Measurements from ENCODE around the gene WNT3.
"Not testable (repeated sequence)": the region's sequence is repeated elsewhere in the genome, so short reads cannot be mapped to it uniquely, and the experiment has no call there.

The WNT3 gene

GRCh38 chr17:46764709-46765401 is 53.6 kb downstream of the WNT3 start:
- peak; percentile 93 for DNase-seq

GRCh38 chr17:46764000-46764708 is 54.3 kb downstream of the WNT3 start:
- DNase-seq = peak; percentile 12

DNA sequence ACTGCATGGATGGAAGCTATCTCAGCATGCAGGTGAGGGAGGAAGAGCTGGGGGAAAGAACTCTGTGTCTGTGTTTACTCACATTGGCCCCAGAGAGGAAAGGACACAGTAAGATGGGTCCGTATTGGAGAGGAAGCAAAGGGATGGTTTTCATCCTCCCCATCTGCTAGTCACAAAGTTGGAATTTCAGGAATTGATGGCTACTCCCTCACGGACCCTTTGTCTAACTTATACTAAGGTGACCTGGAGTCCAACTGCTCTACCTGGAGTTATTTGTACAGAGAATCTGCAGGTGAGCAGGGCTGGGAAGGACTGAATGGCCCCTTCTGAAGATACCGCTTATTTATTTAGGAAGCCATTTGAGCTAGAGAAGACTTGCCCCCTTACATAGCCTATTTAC is 55.1 kb downstream of the WNT3 start:
- no peak for DNase-seq

- no peak for DNase-seq
Measured at GRCh38 chr17:46759141-46759540, 59.4 kb downstream of the WNT3 start.

- DNase-seq = no peak
Measured at GRCh38 chr17:46758614-46759013, 59.9 kb downstream of the WNT3 start.

- not testable (repeated sequence) for DNase-seq
Measured at GRCh38 chr17:46757588-46757987, 60.9 kb downstream of the WNT3 start.

DNA sequence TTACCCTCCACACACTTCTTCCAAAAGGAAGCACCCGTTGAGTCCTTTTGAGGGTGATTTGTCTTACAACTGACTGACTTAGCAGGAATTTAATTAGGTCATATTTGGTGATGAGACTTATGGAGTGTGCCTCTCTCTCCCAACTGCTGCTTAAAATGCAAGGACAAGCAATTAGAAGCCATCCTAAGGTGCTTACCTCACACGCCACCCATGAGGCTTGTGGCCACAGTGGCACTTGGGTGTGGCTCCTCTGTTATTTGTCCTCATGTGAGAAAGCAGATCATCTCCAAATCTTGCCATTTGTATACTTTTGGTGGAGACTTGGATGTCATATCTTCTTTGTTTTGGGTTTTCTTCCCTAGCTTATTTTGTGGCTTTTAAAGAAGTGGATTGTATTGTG is 61.6 kb downstream of the WNT3 start:
- no peak for DNase-seq

- no peak for DNase-seq
Measured at GRCh38 chr17:46756081-46756735, 62.3 kb downstream of the WNT3 start.

GRCh38 chr17:46753776-46754175 is 64.7 kb downstream of the WNT3 start:
- DNase-seq = no peak

- no peak for DNase-seq
Measured at GRCh38 chr17:46751425-46751824, 67.1 kb downstream of the WNT3 start.

DNA sequence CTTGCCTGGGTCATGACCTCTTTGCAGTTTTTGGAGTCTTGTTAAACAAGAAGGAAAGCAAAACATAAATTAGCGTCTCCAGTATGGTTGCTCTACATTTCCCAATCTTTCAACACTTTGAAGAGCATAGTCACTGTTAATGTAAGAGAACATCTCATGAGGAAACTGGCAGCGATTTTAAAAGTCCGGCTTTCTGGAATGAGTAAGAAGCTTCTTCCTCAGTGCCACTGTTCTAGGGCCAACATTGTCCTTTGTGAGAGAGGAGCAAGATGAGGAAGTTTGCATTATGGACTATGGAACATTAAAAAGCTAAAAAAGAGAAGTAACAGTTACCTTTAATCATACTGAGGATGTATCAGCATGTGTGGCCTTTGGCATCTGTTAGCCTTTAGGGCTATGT is 73.1 kb downstream of the WNT3 start:
- no peak for DNase-seq

DNA sequence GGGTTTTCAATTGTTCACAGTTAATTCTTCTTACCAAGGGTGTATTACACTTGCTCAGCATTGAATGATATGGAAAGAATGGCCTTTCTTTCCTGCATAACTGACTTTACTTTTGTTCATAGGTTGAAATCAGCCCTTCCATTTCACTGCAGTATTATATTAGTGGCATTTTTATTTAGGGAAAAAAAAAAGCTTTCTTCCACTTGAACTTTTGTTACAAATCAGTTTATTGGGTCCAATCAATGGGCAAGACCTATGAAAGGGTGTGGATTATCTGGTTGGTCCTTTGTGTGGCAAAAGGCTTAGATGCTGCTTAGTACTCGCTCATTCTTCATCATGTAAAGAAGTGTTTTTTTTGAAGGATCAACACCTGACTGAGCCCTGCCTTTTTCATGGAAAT is 74.1 kb downstream of the WNT3 start:
- no peak for DNase-seq

GRCh38 chr17:46742565-46743270 is 75.8 kb downstream of the WNT3 start:
- peak; percentile 85 for DNase-seq

- DNase-seq = no peak
Measured at GRCh38 chr17:46741122-46741730, 77.3 kb downstream of the WNT3 start.

DNA sequence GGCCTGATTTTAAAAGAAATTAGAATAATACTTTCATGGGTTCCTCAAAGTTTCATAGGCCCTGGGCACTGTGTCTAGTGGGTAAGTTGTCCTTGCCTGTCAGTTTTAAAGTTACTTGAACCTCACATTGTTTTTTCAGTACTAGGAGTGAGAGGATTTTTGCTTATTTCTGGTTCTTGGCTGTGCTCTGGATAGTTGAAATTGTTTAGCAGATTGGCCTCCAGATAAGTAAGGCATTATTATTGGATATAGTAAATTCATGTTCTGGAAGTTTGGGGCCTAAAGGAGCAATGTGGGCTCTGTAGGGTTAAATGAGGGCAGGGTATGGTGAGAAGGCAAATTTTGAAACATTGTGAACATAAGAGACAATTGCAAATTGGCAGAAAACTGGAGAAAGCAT is 78.5 kb downstream of the WNT3 start:
- no peak for DNase-seq

GRCh38 chr17:46738544-46738943 is 79.9 kb downstream of the WNT3 start:
- DNase-seq = no peak

- no peak for DNase-seq
Measured at GRCh38 chr17:46737326-46737725, 81.2 kb downstream of the WNT3 start.

DNA sequence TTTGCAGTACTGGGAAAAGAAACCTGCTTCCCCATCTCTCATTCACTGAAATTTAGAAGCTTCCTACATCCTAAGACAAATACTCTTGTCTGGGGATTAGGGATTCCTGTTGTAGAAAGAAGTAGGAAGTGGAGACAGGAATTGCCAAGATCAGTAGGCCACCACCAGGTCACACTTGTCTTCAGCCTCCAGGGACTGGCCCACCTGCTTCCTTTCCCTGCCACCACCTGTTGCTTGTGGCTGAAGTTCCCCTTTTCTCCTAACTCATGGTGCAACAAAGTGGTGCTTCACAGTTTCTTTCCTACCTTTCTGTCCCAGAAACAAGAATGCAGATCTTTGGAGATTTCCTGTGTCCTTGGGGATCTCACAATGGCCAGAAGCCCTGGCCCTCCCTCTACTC is 82.4 kb downstream of the WNT3 start:
- DNase-seq = no peak

DNA sequence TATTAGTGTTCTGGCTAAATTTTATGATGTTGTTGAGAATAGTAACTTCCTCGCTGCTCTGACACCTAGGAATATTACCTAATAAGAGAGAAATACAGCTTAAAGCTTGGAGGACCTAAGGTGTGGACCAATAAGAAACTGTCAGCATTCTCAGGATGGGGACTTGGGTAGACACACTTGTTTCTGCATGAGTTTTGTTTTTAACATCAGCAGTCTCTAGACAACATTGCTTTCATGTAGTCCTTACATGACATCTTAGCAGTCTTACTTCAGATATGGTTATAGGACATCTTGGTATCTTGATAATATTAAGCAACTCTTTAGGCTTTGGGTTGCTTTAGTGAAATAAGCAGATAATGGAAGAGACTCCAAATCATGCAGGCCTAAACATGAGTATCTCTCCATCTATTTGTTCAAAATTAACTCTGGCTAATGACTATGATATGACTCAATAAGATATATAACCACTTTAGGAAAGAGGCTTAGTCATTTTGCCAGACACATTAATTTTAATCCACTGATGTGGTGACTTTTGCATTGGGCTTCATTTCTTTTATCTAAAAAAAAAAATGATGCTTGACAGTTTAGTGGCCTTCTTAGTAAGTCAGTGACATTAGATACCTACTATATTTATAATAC is 84.5 kb downstream of the WNT3 start:
- peak; percentile 40 for DNase-seq

DNA sequence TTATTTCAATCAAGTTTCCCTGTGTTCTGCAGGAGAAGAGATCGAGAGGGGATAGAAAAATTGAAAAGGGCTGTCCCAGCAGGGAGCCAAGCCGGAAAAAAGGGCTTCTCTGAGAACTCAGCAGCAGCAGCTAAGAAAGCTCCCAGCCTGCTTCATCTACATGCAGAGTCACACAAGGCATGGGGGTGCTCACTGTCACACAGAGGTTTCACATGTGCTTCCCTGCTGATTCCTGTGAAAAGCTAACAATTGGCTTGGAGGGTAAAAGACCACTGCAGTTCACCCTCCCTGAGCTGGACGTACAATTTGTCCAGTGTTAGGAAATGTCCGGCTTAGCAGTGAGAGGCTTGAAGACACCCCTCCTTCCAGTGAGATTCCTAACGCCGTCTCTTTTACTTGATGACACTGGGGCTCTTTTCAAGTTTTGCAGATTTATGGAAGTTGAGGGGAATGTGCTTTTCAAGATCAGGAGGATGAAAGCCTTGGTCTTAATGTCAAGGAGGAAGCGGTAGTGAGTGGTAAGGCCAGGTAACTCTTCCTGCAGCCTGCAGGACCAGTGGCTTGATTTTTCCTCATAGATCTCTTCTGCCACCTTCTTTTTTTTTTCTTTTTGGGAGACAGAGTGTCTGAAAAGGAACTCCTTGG is 85.6 kb downstream of the WNT3 start:
- peak; percentile 38 for DNase-seq

DNA sequence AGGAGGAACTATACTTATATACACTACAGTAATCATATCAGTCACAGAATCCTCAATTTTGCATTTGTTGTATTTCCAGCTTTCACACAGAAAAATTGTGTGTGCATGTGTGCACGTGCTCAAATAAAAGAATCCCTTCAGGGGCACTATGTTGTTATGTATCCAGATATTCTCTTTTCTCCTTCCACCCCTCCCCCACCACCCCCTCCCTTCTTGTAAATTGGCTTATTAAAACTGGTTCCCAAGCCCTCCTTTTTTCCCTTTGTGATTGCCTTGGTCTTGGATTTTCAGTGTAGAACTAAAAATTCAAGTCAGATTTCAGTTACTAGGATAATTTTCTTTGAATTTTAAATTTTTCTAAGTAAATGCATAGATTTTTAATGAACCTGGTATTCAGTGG is 86.3 kb downstream of the WNT3 start:
- no peak for DNase-seq

- no peak for DNase-seq
Measured at GRCh38 chr17:46730679-46731078, 87.8 kb downstream of the WNT3 start.
